HG02571 (cell line): ENCODE data around the gene MYO5B.

Experiments
- ATAC-seq: cut with Tn5 transposase; IDR thresholded peaks from one replicate; pipeline ENCODE4 v1.9.1; 2021; ENCODE audit warnings: mild to moderate bottlenecking, moderate library complexity; ENCODE audit not compliant: unreplicated experiment

Gene MYO5B

DNA sequence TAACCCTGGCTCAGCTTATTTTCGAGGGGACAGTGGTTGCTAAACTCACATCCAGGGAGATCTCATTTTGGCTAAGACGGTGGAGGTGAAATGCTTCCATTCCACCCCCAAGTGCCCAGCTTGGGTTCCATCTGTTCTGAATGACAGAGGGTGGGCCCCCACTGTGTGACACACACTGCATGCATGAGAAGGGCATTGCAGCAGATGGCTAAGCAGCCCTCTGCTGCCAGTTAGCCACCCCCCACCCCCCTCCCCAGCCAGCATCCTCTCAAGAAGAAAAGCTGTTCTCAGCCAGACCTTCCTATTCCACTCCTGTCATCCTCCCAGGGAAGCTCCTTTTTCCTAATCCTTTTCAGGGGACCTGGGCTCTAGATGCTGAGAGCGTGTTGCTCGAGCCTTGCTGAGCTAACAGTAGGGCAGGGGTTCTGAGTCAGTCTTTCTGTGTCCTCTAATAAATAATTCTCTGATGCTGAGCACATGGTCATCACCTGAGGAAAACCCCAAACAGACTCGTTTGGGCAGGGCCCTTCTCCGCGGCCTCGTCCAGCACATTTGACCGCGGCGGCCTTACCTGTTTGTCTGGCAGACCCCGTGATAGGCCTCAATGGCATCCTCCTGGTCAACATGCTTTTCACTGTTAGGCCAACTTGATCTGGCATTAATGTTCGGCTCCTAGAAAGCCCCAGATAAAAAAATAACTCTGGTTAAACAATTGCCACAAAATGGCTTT, 332.1 kb downstream of the MYO5B start:
- no peak for ATAC-seq

DNA sequence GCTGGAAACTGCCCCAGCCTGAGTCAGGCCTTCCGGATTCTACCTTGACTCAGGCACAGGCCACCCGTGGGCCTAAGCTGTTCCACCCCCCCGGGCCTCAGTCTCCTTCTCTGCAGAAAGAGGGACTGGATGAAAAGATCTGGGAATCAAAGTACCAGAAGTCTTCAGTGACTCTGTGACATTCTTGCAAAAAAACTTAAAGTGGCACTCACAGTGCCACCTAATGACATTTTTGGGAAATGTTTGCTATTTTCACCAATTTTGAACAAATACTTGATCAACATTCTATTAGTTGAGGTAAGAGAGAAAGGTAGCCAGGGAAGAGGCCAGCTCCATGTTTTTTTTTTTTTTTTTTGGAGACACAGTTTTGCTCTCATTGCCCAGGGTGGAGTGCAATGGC, 333.3 kb downstream of the MYO5B start:
- ATAC-seq = no peak

DNA sequence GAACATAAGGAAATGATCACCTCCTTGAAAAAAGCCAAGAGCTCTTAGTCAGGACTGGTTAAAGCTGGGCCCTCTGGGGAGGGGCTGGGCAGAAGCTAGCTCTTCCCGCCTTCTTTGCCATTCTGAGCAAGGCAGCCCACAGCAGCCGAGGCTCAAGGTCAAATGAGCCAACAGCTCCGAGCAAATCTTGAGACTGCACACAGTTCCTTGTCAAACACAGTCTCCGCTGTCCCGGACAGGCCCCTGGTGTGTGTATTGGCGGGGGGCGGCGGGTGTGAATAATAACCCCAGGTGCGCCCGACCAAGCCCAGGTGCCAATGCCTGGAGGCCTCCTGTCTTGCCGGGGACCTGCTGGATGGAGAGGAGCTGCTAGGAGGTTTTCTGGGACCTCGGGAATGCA, 335.2 kb downstream of the MYO5B start:
- ATAC-seq = no peak

DNA sequence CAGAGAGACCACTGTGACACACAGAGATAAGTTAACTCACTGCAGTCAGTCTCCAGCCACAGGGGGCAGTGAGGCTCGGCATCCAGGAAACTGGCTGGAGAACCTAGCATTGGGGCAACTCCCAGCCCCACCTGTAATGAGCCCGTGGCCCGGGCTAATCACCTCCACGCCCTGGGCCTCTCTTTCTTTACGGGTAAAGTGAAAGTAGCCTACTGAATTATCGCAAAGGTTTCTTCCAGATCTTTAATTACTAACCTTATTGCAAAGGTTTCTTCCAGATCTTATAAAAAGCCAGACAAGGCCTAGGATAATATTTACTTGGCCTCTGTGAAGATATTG, 336.0 kb downstream of the MYO5B start:
- ATAC-seq = no peak

DNA sequence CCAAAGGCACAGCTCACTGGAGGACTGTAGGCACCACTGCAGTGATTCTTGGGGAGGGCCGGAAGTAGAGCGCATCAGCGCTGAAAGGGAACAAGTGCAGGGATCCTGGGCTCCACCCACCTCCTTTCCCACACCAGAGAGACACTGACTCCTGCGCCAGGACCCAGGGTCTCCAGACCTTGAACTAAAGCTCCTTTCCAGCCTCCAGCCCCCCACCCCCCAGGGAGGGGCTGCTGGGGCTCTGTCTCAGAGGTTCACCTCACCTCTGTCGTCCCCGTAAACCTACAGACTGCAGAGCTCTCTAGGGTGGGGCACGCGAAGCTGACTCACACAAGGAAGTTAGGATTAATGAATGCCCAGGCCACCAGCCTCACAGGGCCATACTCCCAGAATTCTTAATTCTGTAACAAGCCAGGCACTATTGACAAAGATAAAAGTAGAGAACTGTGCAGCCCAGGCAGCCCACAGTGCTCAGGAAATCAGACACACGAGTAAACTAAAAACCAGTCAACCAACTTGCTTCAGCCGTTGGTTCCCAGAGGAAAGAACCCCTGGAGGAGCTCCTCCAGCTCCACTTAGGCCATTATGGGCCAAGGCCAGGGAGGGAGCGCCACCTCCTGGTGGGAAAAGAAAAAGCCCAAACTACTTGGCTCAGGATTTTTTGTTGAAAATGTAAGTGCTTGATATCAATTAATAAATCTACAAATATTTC, 336.5 kb downstream of the MYO5B start:
- ATAC-seq = no peak

DNA sequence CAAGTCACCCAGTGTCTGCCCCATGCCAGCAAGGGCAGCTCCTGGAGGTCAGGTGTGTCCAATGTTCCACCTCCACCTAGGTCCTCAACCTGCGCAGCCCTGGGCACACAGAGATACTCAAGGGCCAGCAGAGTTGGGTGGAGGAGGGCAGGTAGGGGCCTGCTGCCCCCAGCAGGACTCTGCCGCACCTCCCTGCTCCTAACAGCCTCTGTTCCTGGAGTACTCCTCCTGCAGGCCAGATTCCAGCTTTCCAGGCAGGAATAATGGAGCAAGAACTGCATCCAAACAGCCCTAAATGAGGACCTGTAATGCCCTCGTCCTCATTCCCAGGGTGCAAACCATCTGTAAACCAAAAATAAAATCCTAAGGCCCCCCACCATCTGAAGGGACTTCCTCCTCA, 337.2 kb downstream of the MYO5B start:
- no peak for ATAC-seq

DNA sequence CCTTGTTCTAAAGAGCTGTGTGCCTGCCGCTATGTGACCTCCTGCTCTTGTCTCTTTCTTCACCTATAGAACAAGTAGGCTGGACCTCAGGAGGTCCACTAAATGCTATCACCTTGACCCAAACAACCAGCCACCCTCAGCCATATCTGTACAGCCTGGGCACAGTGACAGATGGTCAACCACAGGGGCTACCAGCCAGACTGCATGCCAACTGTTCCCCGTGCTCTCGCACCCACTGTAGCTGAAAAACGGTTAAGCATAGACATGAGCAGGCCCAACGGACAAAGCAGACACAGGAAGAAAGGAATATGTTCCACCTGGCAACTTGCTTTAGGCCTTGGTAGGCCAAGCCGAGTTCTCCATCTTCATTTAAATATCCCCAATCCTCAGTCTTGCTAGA, 338.5 kb downstream of the MYO5B start:
- ATAC-seq = no peak

DNA sequence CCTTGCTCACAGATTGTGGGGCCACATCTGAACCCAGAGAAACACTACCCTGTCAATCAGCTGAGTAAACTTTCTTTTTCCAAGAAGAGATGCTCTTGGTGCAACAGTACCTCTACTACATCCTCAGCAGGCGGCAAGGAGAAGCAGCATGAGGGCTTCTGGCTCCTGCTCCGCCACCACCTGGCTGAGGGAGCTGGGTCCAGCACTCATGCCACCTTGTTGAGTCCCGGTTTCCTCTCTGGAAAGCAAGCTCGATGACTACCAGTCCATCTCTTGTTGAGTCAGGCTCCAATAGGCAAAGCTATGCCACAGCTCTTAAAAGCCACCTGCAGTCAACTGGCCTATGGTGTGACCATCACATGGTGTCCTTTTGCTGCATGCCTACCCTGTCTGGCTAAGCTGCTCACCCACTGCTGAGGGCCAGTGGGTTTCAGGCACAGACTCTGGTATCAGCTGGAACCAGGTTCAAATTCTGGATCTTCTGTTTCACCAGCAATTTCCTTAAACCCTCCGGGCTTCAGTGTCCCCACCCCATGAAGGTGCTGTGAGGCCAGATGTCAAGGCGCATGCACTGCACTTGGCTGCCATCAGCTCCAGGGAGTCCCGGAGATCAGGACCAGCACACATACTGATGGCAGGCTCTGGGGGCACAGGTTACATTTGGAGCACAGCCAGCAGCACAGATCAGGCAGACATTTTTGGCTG, 339.1 kb downstream of the MYO5B start:
- no peak for ATAC-seq

DNA sequence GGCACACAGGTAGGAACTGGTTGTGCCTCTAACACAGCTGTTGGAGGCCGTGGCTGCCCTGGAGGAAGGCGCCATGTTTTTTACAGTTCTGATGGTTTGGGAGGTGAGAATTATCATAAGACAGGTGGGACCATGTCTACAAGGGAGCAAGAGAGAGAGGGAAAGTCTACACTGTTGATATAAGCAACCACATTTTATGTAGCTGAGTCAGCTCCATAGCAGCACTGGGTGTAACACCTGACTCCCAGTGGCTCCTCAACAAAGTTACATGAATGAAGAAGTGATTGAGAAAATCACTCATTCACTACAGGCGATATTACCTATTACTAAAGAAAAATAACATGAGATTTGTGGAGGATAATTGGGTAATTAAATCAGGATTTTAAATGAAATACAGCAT, 340.3 kb downstream of the MYO5B start:
- ATAC-seq = no peak

DNA sequence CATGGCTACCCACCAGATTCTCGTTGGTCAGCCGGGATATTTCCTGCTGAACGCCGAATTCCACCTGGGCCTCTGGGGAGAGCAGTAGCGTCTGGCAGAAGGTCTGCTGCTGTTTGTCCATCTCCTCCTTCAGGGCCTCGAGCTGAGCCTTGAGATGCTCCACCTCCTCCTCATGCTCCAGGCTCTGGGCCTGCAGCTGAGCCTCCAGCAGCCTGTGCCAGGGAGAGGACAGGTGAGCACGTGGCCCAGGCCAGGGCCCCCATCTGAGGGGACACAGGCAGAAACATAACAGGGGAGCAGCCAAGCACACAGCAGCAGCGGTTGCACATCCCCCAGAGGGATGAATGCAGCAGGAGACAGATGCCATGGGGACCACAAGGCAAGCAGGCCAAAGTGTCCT, 341.5 kb downstream of the MYO5B start:
- no peak for ATAC-seq

DNA sequence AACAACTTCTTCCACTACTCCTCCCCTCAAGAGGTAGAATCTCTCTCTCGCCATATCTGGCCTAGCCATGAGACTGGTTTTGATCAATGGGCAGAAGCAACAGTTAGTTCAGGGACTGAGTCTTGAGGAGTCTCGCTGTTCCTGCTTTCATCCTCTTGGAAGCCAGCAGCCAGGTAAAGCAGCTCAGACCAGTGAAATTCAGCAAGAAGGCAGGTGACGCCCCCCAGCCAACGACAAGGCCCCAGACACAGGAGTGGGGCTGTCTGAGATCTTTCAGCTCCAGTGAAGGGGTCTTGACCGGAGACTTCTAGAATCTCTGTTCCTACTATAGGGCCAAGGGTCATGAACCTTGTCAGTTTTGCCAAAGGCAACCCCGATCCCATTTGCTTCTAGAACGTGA, 341.9 kb downstream of the MYO5B start:
- no peak for ATAC-seq

DNA sequence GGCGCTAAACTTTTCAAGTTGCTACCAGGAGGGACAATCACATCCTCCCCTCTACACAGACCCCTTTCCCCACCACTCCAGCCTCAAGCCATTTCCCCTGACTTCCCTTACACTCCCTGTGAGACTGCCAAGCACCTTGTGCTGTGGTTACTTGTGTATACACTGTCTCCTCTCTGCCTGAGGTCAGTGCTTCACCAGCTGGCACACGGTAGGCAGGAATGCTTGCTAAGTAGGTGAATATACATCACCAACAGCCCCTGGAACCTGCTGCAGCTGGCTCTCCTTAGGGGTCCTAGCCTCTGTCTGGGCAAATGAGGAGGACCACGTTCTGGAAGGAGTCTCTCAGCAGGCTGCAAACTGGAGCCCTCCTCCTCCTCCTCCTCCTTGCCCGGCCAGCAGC, 343.3 kb downstream of the MYO5B start:
- no peak for ATAC-seq

DNA sequence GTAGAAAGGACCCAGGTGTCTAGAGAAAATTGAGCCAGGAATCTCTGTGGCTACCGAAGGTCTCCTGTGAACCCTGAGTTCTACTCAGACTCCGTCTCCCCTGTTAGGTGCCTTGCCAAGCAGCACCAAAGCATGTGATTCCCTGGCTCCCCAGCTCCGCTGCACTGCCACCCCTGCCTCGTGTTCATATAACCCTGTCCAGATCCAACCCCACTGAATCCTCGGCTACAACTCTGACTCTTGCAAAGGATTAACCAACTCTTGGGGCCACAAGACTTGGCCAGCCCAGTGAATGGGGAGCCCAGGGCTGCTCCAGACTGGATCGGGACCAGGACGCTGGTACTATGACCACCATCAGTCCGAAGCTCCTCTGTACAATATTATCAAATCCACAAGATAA, 344.3 kb downstream of the MYO5B start:
- no peak for ATAC-seq

DNA sequence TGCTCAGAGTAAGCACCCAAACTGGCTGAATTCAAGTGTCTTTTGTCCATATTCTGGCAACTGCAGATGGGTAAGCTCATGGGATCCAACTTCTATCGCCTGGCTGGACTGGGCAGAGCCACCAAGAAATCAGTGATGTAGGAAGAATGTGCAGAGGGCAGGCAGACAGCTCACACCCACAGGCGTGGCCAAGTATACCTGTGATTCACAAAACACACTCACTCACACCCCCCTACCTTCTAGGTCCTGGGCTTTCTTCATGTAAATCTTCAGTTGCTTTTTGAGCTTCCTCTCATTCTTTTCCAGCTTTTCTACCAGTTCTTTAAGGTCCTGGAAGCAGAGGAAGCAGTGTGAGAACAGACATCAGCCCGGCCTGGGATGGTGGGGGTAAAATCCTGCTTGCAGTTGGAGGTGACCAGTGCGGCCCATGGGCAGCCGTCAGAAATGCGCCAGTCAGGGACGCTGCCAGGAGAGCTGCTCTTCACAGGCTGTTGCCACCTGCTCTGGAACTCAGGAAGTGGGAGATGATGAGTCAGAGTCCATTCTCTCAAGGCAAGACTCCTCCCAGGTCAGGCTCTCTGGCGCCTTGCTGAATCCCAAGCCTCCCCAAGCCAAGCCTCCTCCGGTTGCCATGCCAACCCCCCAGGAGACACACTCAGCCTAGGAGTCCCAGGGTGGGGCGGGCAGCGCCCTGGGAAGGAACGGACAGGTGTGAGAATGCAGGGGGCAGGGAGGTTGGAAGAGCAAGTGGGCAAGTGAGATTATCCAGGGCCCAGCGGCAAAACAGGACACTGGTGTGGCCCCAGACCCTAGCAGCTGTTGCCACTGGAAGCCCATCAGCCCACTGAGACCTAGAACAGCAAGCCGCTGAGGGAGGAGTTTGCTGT, 345.4 kb downstream of the MYO5B start:
- ATAC-seq = no peak

DNA sequence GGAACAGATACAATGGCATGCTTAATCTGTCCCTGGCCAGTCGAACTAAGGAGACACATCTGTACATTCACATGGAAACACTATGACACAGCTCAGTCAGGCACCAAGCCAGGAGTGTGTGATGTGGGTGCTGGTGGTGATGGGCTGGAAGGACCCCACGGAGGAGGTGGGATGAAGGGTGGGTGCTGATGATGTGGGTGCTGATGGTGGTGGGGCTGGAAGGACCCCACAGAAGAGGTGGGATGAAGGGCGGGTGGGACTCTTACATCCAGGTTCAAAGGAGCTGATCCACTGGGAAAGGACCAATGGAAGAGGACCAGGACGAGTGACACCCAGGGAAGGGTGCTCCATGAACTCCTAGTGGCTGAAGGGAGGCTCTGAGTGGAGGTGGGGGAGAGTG, 346.8 kb downstream of the MYO5B start:
- ATAC-seq = no peak

DNA sequence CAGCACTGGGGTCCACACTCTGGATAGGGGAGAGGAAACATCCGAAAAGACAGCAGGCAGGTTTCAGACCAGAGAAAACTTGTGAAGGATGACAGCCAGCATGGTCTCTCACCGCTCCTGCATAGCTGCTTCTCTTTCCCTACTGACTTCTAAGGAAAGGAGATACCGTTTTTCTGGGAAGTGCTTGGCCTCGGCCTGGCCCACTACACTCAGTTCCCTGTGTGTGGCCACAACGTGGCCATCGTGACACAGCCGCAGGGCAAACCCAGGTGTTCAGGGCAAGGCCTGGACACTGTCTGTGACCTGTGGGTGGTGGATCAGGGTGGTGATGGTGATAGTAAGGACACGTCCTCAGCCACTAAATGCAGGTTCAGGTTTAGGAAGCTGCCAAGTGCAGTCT, 347.4 kb downstream of the MYO5B start:
- no peak for ATAC-seq

DNA sequence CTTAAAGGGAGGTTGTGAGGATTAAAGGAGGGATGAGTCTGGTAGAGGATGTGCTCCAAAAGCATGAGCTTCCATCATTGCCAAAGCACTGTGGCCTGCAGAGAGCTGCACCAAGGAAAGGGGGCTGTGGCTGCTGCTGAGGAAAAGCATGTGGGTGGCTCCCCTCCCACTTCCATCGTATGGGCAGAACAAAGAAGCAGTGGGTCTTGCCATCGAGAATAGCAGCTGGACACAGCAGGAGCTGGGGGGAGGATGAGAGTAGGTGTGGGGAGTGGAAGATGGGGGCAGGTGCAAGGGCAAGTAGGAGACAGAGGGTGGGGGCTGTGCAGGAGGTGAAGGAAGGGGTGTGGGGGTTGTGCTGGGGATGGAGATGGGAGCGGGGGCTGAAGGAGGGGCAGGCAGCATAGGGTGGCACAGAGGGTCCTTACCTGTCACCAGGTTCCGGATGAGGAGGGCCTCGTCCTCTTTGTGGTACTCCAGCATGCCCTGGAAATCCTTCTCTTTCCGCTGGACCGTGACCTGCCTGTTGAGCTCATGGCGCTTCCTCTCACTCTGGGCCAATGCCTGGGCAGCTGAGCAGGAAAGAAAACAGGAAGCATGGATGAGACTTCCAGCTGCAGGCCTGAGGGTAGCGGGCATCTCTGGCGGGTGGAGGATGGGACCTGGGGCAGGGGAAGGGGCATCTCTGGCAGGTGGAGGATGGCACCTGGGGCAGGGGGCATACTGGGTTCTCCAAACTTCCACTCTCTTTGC, 348.1 kb downstream of the MYO5B start:
- ATAC-seq = no peak

DNA sequence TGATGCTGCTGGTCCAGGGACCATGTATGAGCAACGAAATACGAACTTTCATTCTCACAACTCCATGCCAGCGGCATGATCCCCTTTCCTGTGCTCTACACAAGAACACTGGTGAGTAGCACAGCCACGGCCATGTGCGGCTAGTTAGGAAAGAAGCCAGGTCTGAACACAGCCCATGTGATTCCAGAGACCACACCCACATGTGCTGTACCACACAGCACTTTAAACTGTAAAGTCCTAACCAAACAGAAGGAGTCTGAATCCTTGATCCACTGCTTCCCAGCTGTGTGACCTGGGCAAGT, 348.6 kb downstream of the MYO5B start:
- ATAC-seq = no peak

DNA sequence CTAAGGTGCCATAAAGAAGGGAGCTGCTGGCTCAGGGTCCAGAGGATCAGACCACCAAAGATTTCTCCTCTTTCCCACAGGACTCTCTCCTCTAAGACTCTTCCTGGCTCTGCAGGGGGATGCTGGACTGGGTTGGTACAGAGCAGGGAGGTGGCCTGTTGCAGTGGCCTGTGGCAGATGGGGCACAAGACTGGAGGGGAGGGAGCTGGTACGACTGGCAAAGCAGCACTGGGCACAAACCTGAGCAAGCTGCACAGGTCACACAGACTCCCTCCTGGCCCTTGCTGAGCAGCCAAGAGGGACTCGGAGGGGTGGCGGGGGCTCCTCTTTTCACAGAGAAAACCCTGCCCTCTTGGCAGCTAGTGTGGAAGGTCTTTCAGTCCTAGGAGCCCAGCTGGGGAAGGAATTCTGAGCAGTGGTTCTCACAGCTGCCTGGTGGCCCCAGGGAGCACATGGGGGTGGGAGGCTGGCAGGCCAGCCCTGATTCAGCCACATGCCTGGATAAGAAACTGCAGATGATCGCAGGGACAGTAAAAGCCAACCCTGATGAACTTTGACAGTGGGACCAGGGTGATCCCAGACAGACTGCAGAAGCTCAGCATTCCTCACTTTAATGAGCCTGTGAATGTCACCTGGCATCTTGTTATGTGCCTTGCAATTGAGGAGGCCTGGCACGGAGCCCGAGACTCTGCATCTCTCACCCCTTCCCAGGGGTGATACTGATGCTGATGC, 349.2 kb downstream of the MYO5B start:
- ATAC-seq = no peak

DNA sequence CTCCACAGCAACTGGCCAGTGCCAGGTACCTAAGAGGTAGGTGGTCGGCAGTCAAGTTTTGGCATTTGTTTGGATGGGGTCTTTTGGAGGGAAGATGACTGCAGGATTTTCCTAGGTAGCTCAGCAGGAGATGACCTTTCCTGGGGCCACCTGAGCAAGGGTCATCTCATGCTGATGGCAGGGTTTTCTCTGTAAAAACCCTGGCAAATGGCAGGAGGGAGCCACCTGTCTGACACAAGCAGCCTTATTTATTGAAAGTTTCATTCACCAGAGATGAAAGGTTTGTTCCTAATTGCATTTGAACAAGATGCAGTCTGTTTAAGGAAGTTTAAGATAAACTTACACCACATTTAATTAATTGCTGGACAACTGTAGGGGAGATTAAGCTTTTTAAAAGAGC, 350.0 kb downstream of the MYO5B start:
- ATAC-seq = no peak
